Colon (tissue), 2 donors: Measurements from ENCODE around the gene HS3ST3B1.

Experiments used
- FAIRE-seq: peaks from 2 replicates; lab custom pipeline; 2012; peaks lifted over from hg19 to GRCh38; lab: Jason Lieb, UNC
- donor health status: control.
- donor health status: control.

Gene HS3ST3B1

GRCh38 chr17:14321476-14321949 is 20.6 kb downstream of the HS3ST3B1 start:
- FAIRE-seq = no peak

DNA sequence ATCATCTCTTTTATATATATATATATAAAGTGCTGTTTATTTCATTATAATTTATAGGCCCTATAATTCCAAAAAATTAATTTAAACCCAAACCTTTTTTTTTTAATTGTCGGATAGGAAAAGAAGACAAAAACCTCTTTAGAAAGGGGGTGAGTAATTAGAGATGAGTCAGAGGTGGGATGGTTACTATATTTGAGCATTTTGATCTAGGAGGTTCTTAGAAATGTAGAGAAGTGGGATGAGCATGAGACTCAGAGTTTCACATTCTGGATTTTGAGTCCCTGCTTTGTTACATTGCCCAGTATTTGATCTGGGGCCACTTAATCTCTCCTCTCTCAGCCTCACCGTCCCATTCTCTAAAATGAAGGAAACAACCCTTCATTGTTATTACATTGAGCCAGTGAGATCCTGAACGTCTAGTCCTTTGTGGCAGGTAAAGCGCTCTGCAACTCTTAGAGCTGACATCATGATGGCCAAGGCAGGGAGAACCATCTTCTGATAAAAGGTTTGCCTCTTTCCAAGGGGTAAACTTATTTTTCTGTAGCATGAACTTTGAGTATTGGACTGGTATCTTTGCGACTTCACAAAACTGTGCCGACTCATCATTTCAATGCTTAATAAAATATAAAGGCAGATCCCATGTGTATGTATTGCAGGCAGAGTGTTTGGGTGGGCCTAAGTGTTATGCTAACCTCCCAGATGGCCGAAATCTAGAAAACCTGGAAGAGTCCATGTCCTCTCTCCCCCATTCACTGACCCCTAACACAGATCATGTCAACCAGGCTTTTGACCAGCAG is 21.3 kb downstream of the HS3ST3B1 start:
- no peak for FAIRE-seq

- FAIRE-seq = no peak
These were observed 22.7 kb downstream of the HS3ST3B1 start for GRCh38 chr17:14323522-14323981.

- no peak for FAIRE-seq
These were observed 24.8 kb downstream of the HS3ST3B1 start for GRCh38 chr17:14325618-14326167.

DNA sequence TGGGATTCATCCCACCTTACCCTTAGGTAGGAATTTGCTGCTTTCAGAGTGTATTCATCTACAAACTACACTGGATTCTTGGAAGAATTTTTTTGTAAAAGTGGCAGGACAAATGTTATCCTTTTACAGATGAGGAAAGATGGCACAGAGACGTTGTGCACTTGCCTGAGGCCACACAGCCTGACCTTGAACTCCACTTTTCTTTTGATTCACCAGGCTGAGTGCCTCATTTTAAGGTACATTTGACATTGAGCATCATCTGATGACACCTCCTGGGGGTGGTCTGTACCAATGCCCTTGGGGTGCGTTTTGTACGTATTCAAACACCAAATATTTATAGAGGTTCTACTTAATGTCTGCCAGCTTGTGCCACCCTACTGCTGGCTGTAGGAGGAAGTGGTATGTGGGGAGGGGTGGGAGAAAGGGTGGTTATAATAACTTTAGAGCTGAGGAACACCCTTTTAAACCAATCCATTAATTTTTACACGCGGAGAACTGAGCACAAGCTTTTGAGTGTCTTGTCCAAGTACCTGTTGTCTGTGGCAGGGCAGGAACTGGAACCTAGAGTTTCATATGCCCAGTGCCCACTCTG is 29.1 kb downstream of the HS3ST3B1 start:
- no peak for FAIRE-seq

GRCh38 chr17:14330492-14330962 is 29.6 kb downstream of the HS3ST3B1 start:
- FAIRE-seq = no peak

DNA sequence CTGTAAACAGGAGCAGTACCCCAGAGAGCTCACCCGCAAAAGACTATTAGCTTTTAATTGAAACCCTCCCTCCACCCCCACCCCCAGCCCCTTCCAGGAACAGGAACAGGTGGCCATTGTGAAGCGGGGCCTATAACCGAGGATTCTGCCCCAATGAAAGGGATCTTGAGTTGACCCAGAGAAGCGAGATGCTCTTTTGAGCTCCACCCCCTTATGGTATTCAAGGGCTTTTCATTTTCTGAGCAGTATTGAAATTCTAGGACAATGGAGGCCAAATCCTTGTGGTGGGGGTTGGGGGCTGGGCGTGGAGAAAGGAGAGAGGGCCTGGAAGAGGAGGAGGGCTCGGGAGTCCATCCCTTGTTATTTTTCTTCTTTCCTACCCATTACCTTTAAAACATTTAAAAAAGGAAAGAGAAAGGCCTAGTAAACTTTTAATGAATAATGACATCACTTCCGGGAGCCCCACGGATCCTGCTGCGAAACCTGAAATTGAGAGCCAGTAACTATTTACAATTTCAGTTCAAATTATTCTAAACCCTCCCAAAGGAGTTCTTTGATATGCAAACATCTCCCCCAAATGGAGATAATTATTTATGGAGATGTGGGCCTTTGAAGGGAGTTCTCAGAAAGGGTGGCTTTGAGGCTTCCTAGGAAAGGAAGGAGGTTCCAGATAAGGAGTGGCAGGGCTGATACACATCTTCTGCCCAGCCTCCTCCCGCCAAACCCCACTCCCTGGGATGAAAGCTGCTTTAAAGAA is 30.5 kb downstream of the HS3ST3B1 start:
- no peak for FAIRE-seq

GRCh38 chr17:14331982-14332298 is 31.1 kb downstream of the HS3ST3B1 start:
- FAIRE-seq = no peak

DNA sequence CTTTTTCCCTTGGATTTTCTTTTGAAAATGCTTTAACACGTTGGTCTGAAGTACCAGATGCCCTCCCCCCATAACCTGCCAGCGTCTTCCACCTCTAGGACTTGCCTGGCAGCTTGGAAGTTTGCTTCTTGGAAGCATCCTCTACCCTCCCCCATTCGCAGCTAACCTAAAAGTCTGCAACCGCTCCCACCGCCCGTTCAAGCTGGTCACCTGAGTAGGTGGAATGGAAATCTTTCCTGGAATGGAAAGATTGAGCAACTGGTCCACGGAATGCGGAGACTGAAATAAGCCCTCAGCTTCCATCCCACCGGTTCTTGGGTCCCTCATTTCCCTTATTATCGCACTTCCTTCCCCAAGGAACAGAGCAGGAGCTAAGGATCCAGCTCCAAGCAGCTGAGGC is 31.4 kb downstream of the HS3ST3B1 start:
- FAIRE-seq = no peak

DNA sequence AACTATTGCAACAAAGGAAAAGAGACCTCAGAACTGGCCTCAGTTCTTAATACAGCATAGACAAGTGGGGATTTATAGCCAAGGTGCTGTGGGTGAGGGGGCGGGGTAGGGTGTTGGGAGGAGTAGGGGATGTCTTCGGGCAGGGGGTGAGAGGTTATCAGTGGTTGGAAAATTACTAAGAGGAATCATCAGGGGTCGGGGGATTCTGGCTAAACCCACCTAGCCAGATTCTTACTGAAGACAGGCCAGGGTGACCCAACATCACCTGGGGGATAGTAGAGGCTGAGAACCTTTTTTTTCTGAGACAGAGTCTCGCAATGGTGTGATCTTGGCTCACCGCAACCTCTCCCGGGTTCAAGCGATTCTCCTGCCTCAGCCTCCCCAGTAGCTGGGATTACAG is 32.6 kb downstream of the HS3ST3B1 start:
- no peak for FAIRE-seq

DNA sequence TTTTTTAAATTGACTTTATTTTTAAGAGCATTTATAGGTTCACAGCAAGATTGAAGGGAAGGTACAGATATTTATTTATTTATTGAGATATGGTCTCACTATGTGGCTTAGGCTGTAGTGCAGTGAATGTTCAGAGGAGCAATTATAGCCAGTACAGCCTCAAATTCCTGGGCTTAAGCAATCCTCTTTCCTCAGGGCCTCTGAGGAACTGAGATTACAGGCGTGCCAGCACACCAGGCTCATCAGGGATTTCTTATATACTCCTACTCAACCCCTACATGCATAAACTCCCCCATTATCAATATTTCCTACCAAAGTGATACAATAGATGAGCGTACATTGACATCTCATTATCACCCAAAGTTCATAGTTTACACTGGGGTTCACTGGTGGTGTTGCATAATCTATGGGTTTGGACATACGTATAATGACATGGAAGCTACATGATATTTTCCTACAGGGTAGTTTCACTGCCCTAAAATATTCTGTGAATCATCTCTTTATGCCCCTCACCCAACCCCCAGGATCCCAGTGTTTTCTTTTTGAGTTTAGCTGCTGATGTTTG is 33.5 kb downstream of the HS3ST3B1 start:
- FAIRE-seq = no peak

- no peak for FAIRE-seq
These were observed 34.0 kb downstream of the HS3ST3B1 start for GRCh38 chr17:14334919-14335318.

DNA sequence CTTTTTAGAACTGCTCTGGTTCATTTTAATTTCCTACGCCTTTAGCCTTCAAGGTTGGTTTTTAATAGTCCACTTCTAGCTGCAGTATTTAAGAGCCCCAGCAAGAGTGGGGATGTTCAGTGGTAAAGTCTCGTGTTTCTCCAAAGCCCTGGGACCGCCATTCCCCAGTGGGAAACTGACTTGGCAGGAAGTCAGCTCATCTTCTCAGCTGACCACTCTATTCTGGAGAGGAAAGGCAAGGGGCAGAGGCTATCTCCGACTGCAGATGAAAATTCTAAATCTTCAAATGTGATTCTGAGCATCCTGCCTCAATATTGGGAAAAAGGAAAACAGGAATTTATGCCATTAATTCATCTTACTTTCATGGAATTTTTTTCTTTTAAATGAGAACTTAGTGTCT is 35.5 kb downstream of the HS3ST3B1 start:
- FAIRE-seq = no peak

GRCh38 chr17:14337596-14338079 is 36.8 kb downstream of the HS3ST3B1 start:
- FAIRE-seq = no peak

DNA sequence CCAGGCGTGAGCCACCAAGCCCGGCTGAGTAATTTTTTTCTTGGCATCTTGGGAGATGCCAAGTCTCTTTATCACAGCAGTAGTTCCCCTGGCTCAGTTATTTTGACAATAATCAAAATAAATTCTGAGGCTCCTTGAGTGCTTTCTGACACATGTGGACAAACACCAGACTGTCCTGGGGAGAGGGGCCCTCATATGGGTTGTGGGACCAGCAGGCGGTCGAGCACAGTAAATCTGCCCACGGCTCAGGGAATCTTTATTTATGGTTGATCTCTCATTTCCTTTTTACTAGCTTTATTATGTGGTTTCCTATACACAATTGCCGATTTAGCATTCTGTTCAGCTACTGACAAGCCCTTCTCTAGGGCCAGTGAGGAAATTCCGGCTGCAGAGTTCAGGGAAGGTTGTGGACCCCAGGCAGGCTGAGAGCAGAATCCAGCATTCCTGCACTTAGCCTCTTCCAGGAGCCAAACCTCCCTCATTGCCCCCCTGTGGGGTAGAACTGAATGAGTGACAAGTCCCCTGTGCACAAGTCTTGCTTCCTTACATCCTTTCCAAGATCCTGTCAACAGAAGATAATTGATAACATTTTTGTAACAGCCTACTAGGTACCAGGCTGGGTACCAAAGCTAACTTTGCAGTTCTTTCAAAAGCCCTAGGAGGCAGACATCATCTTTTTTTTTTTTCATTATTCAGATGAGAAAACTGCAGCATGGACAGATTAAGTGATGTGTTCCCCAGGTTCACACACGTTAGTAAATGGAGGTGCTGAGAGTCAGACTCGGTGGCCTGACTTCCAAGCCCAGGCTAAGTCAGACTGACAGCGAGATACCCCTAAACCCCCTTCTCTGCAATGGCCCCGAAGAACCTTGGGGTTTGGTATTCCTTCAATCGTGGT is 40.2 kb downstream of the HS3ST3B1 start:
- no peak for FAIRE-seq

DNA sequence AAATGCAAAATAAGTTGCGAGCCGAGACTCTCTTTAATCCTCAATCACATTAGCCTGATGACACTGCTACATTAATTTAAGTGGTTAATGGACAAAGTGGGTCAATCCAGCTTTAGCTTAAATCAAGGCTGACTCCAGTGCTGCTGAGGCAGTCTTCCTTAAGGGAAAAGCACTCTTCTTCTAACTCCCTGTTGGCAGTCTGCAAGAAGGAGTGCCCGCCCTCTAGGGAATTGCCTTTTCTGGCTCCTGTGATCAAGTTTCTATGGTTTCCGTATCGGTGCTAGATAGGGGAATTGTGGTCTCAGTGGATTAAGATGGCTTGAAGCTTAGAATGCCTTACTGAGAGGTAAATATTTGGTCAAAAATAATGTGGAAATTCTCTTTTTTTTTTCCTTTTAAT is 41.0 kb downstream of the HS3ST3B1 start:
- no peak for FAIRE-seq

GRCh38 chr17:14346801-14347200 is 45.9 kb downstream of the HS3ST3B1 start:
- FAIRE-seq = no peak

DNA sequence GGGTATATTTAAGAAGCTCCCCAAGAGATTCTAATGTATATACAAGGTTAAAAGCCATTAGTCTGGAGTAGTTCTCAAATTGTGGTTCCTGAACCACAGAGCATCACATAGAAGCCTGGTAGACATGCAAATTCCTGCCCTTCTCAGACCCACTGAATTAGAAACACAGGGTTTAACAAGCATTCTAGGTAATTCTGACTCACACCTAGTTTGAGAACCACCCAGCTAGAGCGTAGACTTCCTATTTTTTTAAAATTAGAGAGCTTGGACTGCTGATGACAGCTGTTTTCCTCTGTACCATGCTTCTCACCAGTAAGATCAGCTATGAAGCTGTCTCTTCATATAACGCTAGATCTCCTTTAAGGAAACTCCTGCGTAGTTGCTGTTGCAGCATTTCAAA is 50.6 kb downstream of the HS3ST3B1 start:
- no peak for FAIRE-seq

GRCh38 chr17:14352136-14352535 is 51.3 kb downstream of the HS3ST3B1 start:
- FAIRE-seq = no peak

GRCh38 chr17:14353861-14354474 is 53.1 kb downstream of the HS3ST3B1 start:
- no peak for FAIRE-seq

DNA sequence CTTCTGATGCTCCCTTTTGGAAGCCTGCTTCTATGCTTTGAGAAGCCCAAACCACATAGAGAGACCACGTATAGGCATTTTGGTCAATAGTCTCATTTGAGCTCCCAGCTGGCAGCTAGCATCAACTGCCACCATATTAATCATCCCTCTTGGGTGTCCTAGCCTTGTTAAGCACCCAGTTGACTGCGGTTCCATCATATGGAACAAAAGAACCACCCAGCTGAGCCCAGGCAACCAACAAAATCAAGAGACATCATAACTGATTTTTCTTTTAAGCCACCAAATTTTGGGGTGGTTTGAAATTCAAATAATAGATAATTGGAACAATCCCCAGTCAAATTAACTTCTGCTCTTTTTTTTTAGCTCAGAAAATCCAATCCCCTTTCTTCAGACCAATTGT is 53.9 kb downstream of the HS3ST3B1 start:
- no peak for FAIRE-seq
